IMR-90 (cell line): Measurements from ENCODE around the gene GPR152. TPM values are rescaled to one million over a fixed set of nuclear protein-coding genes. Genes with fewer than 3 reads are reported as not detected.
A peak's percentile ranks its signal among the peaks of the same experiment; 100 is the strongest.

Experiments
- ATAC-seq: fragments of 200-7000 bp; cut with Tn5 transposase; 2 replicates; pipeline ENCODE4 v1.9.1; 2020; ENCODE audit warnings: low read depth, mild to moderate bottlenecking, moderate library complexity
- BruUV-seq: library from RNA; stranded (reverse); fragments of 400-500 nt; replicated peaks from 2 replicates; lab custom pipeline; 2021; lab: Mats Ljungman, UMichigan
- CTCF ChIA-PET: fragments of 300-600 bp; formaldehyde crosslinking; extraction: SDS; loops from one replicate; lab custom pipeline; 2021; ENCODE audit warnings: antibody characterized with exemption; lab: Yijun Ruan, JAX
- POLR2A ChIA-PET: fragments of 300-600 bp; sonication (Branson Sonifier 250); formaldehyde crosslinking; loops from one replicate; lab custom pipeline; 2022; ENCODE audit warnings: antibody characterized with exemption; ENCODE audit not compliant: unreplicated experiment; lab: Charles Lee
- DNase-seq: peaks from one replicate; pipeline ENCODE4 v3.0.0; 2013
- H2AFZ ChIP-seq: replicated peaks from 2 replicates; pipeline ENCODE3; 2013; ENCODE audit warnings: low read length, mild to moderate bottlenecking; ENCODE audit not compliant: poor library complexity
- H2AK5ac ChIP-seq: 2 replicates; pipeline ENCODE4 v1.6.1; 2013; ENCODE audit warnings: low read depth, low read length, inconsistent platforms
- H2AK9ac ChIP-seq: replicated peaks from 2 replicates; pipeline ENCODE3; 2013; ENCODE audit warnings: mild to moderate bottlenecking, low read depth, low read length, moderate library complexity; ENCODE audit not compliant: poor library complexity
- H2BK120ac ChIP-seq: 2 replicates; pipeline ENCODE4 v1.6.1; 2013; ENCODE audit warnings: low read depth, low read length, inconsistent platforms
- H2BK15ac ChIP-seq: 3 replicates; pipeline ENCODE4 v1.6.1; 2013; ENCODE audit warnings: low read depth, low read length, inconsistent platforms
- H2BK20ac ChIP-seq: 2 replicates; pipeline ENCODE4 v1.6.1; 2013; ENCODE audit warnings: low read depth, mild to moderate bottlenecking, inconsistent platforms, low read length, moderate library complexity
- H2BK5ac ChIP-seq: 2 replicates; pipeline ENCODE4 v1.6.1; 2013; ENCODE audit warnings: mild to moderate bottlenecking, low read depth, low read length, inconsistent platforms; ENCODE audit not compliant: poor library complexity, severe bottlenecking
- H3K14ac ChIP-seq: replicated peaks from 2 replicates; pipeline ENCODE4 v1.6.1; 2013; ENCODE audit warnings: low read depth, low read length, inconsistent platforms
- H3K18ac ChIP-seq: 2 replicates; pipeline ENCODE4 v1.6.1; 2013; ENCODE audit warnings: low read depth, low read length, control low read depth
- H3K23ac ChIP-seq: 2 replicates; pipeline ENCODE4 v1.6.1; 2013; ENCODE audit warnings: low read depth, low read length, inconsistent platforms
- H3K27ac ChIP-seq: 2 replicates; pipeline ENCODE4 v1.5.1; 2013; ENCODE audit warnings: mild to moderate bottlenecking, control low read depth, low read length; ENCODE audit not compliant: insufficient read depth
- H3K27me3 ChIP-seq: 2 replicates; pipeline ENCODE4 v1.6.1; 2013; ENCODE audit warnings: low read length; ENCODE audit not compliant: control insufficient read depth, insufficient read depth
- H3K36me3 ChIP-seq: 2 replicates; pipeline ENCODE4 v1.6.1; 2013; ENCODE audit warnings: low read length, mixed read lengths; ENCODE audit not compliant: control insufficient read depth, insufficient read depth
- H3K4ac ChIP-seq: 2 replicates; pipeline ENCODE4 v1.6.1; 2013; ENCODE audit warnings: low read depth, low read length, inconsistent platforms
- H3K4me1 ChIP-seq: 2 replicates; pipeline ENCODE4 v1.6.1; 2013; ENCODE audit warnings: low read length, mixed read lengths; ENCODE audit not compliant: control insufficient read depth, insufficient read depth
- H3K4me2 ChIP-seq: 2 replicates; pipeline ENCODE4 v1.6.1; 2013; ENCODE audit warnings: low read depth, mild to moderate bottlenecking, control low read depth, low read length, moderate library complexity
- H3K4me3 ChIP-seq: 2 replicates; pipeline ENCODE4 v1.5.1; 2013; ENCODE audit warnings: low read depth, mild to moderate bottlenecking, control low read depth, low read length, moderate library complexity; ENCODE audit not compliant: insufficient read depth
- H3K56ac ChIP-seq: 2 replicates; pipeline ENCODE4 v1.6.1; 2013; ENCODE audit warnings: low read length, inconsistent platforms; ENCODE audit not compliant: insufficient read depth; ENCODE audit errors: extremely low read depth
- H3K79me1 ChIP-seq, 2 experiments: 2 replicates each; pipeline ENCODE4 v1.6.1; 2013; ENCODE audit warnings: low read length in 2 of 2, inconsistent platforms in 1 of 2, low read depth in 1 of 2
- H3K9ac ChIP-seq: 2 replicates; pipeline ENCODE4 v1.6.1; 2013; ENCODE audit warnings: low read depth, low read length, control low read depth
- H3K9me1 ChIP-seq: 2 replicates; pipeline ENCODE4 v1.6.1; 2013; ENCODE audit warnings: low read length, inconsistent platforms; ENCODE audit not compliant: insufficient read depth
- H3K9me3 ChIP-seq: 2 replicates; pipeline ENCODE4 v1.6.1; 2013; ENCODE audit warnings: low read length; ENCODE audit not compliant: control insufficient read depth, insufficient read depth
- H4K20me1 ChIP-seq: 2 replicates; pipeline ENCODE4 v1.6.1; 2013; ENCODE audit warnings: low read length, inconsistent platforms; ENCODE audit not compliant: insufficient read depth
- H4K5ac ChIP-seq: 2 replicates; pipeline ENCODE4 v1.6.1; 2013; ENCODE audit warnings: mild to moderate bottlenecking, low read depth, low read length, control low read depth
- H4K8ac ChIP-seq, 2 experiments: 2 replicates each; pipeline ENCODE4 v1.6.1; 2013; ENCODE audit warnings: low read depth in 2 of 2, low read length in 2 of 2, control low read depth in 1 of 2, inconsistent platforms in 1 of 2
- H4K91ac ChIP-seq: 2 replicates; pipeline ENCODE4 v1.6.1; 2013; ENCODE audit warnings: low read depth, low read length, inconsistent platforms; ENCODE audit not compliant: insufficient read depth
- CEBPB ChIP-seq: IDR thresholded peaks from 2 replicates; pipeline ENCODE4 v1.6.1; 2012; ENCODE audit warnings: low read depth, low read length, improper control_type of control experiment
- CHD1 ChIP-seq: IDR thresholded peaks from 2 replicates; pipeline ENCODE4 v1.6.1; 2012; ENCODE audit warnings: low read depth, low read length, improper control_type of control experiment
- FOS ChIP-seq: fragments of 150-350 bp; IDR thresholded peaks from 2 replicates; pipeline ENCODE4 v1.6.1; 2016; ENCODE audit warnings: low read depth, low read length
- NFE2L2 ChIP-seq: fragments of 150-350 bp; IDR thresholded peaks from 2 replicates; pipeline ENCODE4 v1.6.1; 2016; ENCODE audit warnings: low read depth, mild to moderate bottlenecking, low read length
- POLR2A ChIP-seq: IDR thresholded peaks from 2 replicates; pipeline ENCODE4 v1.6.1; 2012; ENCODE audit warnings: mild to moderate bottlenecking, low read depth, low read length
- WGBS, 2 experiments: methylation state at CpG; one replicate each; pipeline versions ENCODE4 v1.1.5 to v1.1.7; 2013; ENCODE audit warnings: missing lambda C conversion rate in 2 of 2; ENCODE audit not compliant: insufficient read length in 1 of 2; ENCODE audit errors: extremely low coverage in 2 of 2; 5-methylcytosine and 5-hydroxymethylcytosine counted together
- dilution Hi-C: fragments of 300-500 bp; cut with HindIII; formaldehyde crosslinking; loops from one replicate; pipeline ENCODE4 v1.14.3; 2018; ENCODE audit warnings: low sequenced_read_pairs; ENCODE audit not compliant: unreplicated experiment
- in situ Hi-C: fragments of 300-500 bp; cut with MboI; formaldehyde crosslinking; loops from 3 replicates; pipeline ENCODE4 v1.14.3; 2019; ENCODE audit warnings: low sequenced_read_pairs, inconsistent platforms, mixed read lengths
- intact Hi-C: fragments of 100-400 bp; cut with micrococcal nuclease; formaldehyde crosslinking; loops from 2 replicates; pipeline ENCODE4 v1.10.0; 2022
- polyA plus RNA-seq, 3 experiments: library from polyadenylated mRNA; depleted of rRNA; stranded (reverse); fragments of >200 nt; gene quantifications; 2 replicates each; pipeline ENCODE4 v1.2.3, GENCODE V29; 2012; ENCODE audit warnings: low replicate concordance in 1 of 3
- total RNA-seq: library from RNA; depleted of rRNA; stranded (reverse); fragments of >200 nt; gene quantifications from 2 replicates; pipeline ENCODE4 v1.2.3, GENCODE V29; 2012

GPR152 gene
- total and polyA plus RNA-seq, 2 of the 4 experiments (the other 2 are of a cell fraction): not detected

GRCh38 chr11:67441731-67442351 lies 10.7 kb downstream of the GPR152 start:
- no peak overlapping the region for H2AFZ ChIP-seq
- BruUV-seq: TSS peak; percentile 73
- ATAC-seq (no peak), DNase-seq (no peak)
- no peak overlapping the region; a peak in 1 of 4 replicates for H4K8ac ChIP-seq
- H4K91ac ChIP-seq: no peak overlapping the region
- TF ChIP-seq NFE2L2 (no peak), FOS (no peak), POLR2A (no peak), CEBPB (no peak), CHD1 (no peak)
- H3K4me2 ChIP-seq: no peak overlapping the region
- no peak overlapping the region for H2BK20ac ChIP-seq
- H3K9me3 ChIP-seq: no peaks in the 10 kb centered on the region
- no peak overlapping the region for H3K9ac ChIP-seq
- H3K27ac ChIP-seq: no peak overlapping the region
- no peak overlapping the region for H3K18ac ChIP-seq
- peaks cover 8 to 26% of the 10 kb centered on the region in 2 experiments for H3K79me1 ChIP-seq
- peak overlapping the region; percentile 15; the same call in 1 of the 2 replicates for H2AK5ac ChIP-seq
- in situ Hi-C loops: no loop called here
- dilution Hi-C loops: no loop called here
- peaks cover 8% of the 10 kb centered on the region for H4K20me1 ChIP-seq
- ChIA-PET CTCF (no interaction called here), POLR2A (interaction anchor here (0.5 kb wide), 1 partner anchor 11 kb away, joined by 3 read pairs; no protein-coding TSS in a partner anchor)
- H2BK5ac ChIP-seq: no peak overlapping the region
- peak overlapping the region; percentile 78 for H2AK9ac ChIP-seq
- peaks cover 40% of the 10 kb centered on the region; the same call in 1 of the 2 replicates for H3K36me3 ChIP-seq
- no peak overlapping the region for H2BK120ac ChIP-seq
- H3K56ac ChIP-seq: no peak overlapping the region
- H3K14ac ChIP-seq: no peak overlapping the region
- H3K27me3 ChIP-seq: no peaks in the 10 kb centered on the region
- no peak overlapping the region for H3K23ac ChIP-seq
- H3K4me3 ChIP-seq: no peak overlapping the region
- H3K4me1 ChIP-seq: peaks cover 3% of the 10 kb centered on the region; the same call in 1 of the 2 replicates
- H3K4ac ChIP-seq: no peak overlapping the region
- H2BK15ac ChIP-seq: no peak overlapping the region
- peaks cover 8% of the 10 kb centered on the region; the same call in 1 of the 2 replicates for H3K9me1 ChIP-seq
- intact Hi-C loops: no loop called here
- WGBS, 2 experiments: 88% methylated on average over 22 of the region's 28 CpGs; no CpG with 5 or more reads in 1 of the 2 experiments
- H4K5ac ChIP-seq: no peak overlapping the region
